HPDE6-E6E7 (cell line): ENCODE data around the gene STMND1.
"Not testable (repeated sequence)": the region's sequence is repeated elsewhere in the genome, so short reads cannot be mapped to it uniquely, and the experiment has no call there.

Source experiments
- DNase-seq: peaks from one replicate; pipeline ENCODE4 v3.0.0; 2011; ENCODE audit warnings: missing footprints; ENCODE audit errors: extremely low spot score

Gene STMND1

DNA sequence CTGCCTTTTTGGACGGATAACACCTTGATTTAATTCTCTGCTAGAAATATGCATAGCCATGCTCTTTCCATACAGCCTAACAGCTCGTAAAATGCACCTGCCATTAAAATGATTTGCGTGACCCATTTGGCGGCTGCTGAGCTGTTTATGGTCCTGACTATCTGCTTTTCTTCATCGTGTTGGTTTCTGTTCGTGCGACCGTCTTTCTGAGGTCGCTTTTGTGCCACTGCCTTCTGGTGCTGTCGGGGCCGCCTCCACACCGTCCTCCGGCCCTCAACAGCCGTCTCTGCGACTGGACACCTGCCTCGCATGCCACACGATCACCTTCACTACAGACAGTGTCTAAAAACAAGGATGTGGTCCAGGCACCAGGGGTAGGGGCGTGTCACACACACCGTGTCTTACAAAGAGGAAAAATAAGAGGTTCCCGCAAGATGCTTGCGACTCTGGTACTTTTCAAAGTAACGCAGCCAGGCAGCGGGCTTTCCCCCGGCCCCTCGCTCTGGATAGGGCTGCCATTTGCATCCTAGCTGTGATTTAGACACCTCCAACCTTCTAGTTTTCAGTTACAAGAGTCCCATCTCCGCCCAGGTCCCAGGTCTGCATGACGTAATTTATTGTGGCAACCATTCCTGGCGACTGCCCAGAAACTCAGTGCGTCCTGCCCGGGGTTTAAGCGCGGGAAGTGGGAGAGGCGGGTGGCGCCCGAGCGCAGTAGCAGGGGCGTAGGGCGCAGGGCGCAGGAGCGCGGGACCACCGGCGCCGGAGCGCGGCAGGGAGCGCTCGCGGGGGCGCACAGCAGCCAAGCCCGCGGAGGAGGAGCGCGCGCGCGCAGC lies at the start of gene STMND1:
TSS of gene STMND1 (plus strand) at position 629 of the 836 bp plus-strand sequence. CDS start 208 bp downstream, outside the sequence.
- no peak for DNase-seq

GRCh38 chr6:17054647-17055046 lies 47.2 kb upstream of the STMND1 start:
- peak; percentile 44 for DNase-seq

DNA sequence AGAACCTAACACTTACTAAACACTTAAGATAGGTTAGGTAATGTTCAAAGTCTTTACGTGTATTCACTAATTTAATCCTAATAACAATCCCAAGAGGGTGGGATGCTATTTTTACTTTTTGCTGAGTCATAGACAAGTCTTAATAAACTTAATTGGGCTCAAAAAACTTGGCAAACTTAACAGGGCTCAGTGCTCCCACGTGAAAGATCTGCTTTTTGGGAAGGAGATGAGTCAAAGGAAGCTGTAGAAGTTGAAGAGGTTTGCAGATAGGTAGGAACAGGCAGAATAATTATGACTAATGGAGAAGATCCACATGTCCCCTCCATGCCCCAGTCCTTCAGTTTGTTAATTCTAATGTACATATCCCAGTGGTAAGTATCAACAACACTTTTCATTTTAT lies 44.5 kb upstream of the STMND1 start:
- DNase-seq: no peak

DNA sequence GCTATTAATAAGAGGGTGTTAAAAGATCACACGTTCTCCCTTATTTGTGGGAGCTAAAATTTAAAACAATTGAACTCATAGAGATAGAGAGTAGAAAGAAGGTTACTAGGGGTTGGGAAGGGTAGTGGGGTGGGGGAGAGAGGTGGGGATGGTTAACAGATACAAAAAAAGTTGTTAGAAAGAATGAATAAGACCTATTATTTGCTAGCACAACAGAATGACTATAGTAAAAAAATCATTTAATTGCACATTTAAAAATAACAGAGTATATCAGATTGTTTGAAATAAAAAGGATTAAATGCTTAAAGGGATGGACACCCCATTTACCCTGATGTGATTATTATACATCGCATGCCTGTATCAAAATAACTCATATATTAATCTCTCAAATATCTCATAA lies 43.3 kb upstream of the STMND1 start:
- no peak for DNase-seq

GRCh38 chr6:17059022-17059421 lies 42.8 kb upstream of the STMND1 start:
- no peak for DNase-seq

- peak; percentile 25 for DNase-seq
These were observed 42.0 kb upstream of the STMND1 start for GRCh38 chr6:17059850-17060249.

GRCh38 chr6:17061097-17061496 lies 40.8 kb upstream of the STMND1 start:
- no peak for DNase-seq

- no peak for DNase-seq
These were observed 38.9 kb upstream of the STMND1 start for GRCh38 chr6:17062871-17063440.

DNA sequence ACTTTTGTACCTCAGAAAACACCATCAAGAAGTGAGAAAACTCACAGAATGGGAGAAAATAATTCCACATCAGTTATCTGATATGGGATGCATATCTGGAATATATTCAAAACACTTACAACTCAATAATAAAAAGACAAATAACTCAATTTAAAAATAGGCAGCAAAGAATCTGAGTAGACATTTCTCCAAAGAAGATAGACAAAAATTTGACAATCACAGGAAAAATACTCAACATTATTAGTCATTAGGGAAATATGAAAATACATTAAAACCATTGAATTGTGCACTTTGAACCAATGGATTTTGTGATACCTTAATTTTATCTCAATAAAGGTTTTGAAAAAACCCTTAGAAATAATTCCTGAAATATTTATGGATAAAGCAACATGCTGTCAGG lies 36.9 kb upstream of the STMND1 start:
- DNase-seq: no peak

- no peak for DNase-seq
These were observed 35.2 kb upstream of the STMND1 start for GRCh38 chr6:17066610-17067009.

DNA sequence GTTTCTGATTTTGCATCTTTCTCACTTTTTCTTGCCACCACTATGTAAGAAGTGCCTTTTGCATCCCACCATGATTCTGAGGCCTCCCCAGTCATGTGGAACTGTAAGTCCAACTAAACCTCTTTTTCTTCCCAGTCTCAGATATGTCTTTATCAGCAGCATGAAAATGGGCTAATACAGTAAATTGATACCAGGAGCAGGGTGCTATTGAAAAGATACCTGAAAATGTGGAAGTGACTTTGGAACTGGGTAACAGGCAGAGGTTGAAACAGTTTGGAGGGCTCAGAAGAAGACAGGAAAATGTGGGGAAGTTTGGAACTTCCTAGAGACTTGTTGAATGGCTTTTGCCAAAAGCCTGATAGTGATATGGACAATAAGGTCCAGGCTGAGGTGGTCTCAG lies 32.9 kb upstream of the STMND1 start:
- not testable (repeated sequence) for DNase-seq

- DNase-seq: not testable (repeated sequence)
These were observed 31.4 kb upstream of the STMND1 start for GRCh38 chr6:17070400-17070799.

- DNase-seq: not testable (repeated sequence)
These were observed 28.3 kb upstream of the STMND1 start for GRCh38 chr6:17073596-17073995.

GRCh38 chr6:17081273-17081672 lies 20.6 kb upstream of the STMND1 start:
- no peak for DNase-seq

DNA sequence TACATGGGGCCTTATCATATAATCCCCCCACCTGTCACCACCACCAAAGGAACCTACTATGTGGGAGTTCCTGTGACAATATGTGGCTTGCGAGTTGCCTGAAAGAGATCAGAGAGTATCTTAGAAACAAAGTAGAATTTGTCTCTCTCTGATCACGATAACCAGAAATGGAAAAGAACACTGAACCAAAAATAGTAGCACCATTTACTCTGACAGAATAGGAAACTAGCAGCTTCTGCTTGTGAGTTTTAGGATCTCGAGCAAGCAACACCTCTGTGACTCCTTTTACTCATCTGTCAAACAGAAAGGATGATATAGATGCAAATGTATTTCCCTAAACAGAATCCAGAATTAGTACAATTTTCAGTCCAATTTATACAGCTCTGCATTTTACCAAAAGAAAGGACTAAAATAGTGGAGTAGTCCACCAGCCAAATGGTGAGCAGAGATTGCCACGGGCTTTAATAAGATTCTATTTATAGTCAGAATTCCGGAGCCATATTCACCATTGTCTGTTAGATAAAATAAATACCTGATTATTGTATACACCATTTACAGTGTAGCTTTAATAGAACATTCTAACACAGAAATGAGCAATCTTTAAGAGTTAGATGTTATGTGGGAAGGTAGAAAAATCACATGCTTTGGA lies 19.9 kb upstream of the STMND1 start:
- DNase-seq: no peak

DNA sequence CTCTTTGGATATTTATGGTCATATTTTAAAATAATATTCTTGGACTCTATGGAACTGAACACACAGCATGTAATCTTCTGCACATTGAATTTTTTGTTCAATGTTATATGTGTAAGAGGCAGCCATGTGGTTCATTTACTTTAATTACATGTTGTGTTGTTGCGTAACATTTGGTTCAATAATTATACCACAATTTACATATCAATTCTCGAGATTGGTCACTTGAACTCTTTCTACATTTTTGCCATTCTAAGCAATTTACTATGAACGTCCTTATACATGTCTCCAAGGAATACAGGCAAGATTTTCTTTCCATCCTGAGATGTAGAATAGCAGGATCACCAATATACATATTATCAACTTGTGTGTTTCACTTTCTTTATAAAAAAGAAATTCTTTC lies 18.5 kb upstream of the STMND1 start:
- no peak for DNase-seq

DNA sequence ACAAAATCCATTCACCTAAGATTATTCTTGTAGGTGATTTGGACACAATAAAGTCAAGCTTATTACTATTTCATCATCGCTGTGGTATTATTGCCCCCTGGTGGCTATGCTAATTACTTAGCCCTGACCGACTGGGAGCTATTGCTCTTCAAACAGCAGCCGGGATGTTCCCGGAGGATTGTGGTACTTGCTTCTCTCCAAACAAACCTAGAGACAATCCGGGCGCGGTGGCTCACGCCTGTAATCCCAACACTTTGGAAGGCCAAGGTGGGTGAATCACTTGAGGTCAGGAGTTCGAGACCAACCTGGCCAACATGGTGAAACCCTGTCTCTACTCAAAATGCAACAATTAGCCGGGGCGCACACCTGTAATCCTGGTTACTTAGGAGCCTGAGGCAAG lies 15.4 kb upstream of the STMND1 start:
- peak; percentile 67 for DNase-seq

- DNase-seq: no peak
These were observed 13.7 kb upstream of the STMND1 start for GRCh38 chr6:17088091-17088611.

GRCh38 chr6:17091122-17091521 lies 10.7 kb upstream of the STMND1 start:
- no peak for DNase-seq

DNA sequence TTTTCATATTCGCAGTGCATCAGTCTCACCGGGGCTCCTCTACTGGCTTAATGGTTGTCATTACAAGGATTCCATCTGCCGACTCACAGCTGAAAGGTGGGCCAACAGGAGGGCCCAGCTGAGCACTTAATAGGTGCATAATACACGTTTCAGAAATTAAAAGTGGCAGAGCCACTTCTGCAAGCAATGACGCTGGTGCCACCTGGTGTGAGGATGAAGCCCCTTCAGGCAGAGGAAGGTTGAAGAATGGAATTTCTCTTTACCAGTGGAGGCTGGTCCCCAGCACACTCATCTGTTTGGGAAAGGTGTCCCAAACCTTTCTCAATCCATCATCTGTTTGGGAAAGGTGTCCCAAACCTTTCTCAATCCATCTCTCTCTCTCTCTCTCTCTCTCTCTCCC lies 8.2 kb upstream of the STMND1 start:
- DNase-seq: no peak

GRCh38 chr6:17096096-17096495 lies 5.8 kb upstream of the STMND1 start:
- no peak for DNase-seq

GRCh38 chr6:17096652-17097051 lies 5.2 kb upstream of the STMND1 start:
- no peak for DNase-seq

DNA sequence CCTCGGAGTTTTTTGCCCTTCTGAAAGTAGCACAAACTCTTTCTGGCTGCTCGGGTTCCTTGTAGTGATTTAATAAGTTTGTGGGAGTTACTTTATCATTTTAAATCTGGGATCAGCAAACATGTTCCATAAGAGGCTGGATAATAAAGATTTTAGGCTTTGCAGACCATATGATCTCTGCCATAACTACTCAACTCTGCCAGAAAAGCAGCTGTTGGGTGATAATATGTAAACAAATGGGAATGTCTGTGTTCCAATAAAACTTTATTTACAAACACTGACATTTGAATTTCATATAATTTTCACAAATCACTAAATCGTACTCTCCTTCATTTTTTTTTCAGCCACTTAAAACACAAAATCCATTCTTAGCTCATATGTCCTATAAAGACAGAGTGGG lies 3.9 kb upstream of the STMND1 start:
- DNase-seq: no peak
